Right lung (tissue), 5 donors: ENCODE results near the gene SASH1. TPM values are rescaled to one million over a fixed set of nuclear protein-coding genes. Genes with fewer than 3 reads are reported as not detected.
"Not testable (repeated sequence)": the region's sequence is repeated elsewhere in the genome, so short reads cannot be mapped to it uniquely, and the experiment has no call there.

ENCODE experiments used
- DNase-seq, 2 donors: peaks; one replicate each; pipeline ENCODE4 v3.0.0-alpha.2; 2013
- polyA plus RNA-seq, 5 donors: library from polyadenylated mRNA; unstranded; fragments of 120-200 nt; gene quantifications; one replicate each; pipeline versions ENCODE4 v1.2.1 to v1.2.3, GENCODE V29; 2013; ENCODE audit warnings: inconsistent platforms in 1 of 5, low replicate concordance in 1 of 5; ENCODE audit not compliant: insufficient read length in 5 of 5, insufficient read depth in 1 of 5

SASH1 gene
- polyA plus RNA-seq, 5 donors, result 25.2 to 34.2 (median 31.2) TPM

- DNase-seq, result no peak
These were observed 17.1 kb upstream of the SASH1 start for GRCh38 chr6:148325316-148326068.

GRCh38 chr6:148328876-148329555, 13.6 kb upstream of the SASH1 start:
- DNase-seq, result no peak

- peak in 1 of 2 donors; percentile 20 for DNase-seq
These were observed 12.8 kb upstream of the SASH1 start for GRCh38 chr6:148329596-148330381.

GRCh38 chr6:148332088-148332487, 10.6 kb upstream of the SASH1 start:
- no peak for DNase-seq

- no peak for DNase-seq
These were observed 5.7 kb upstream of the SASH1 start for GRCh38 chr6:148336901-148337300.

DNA sequence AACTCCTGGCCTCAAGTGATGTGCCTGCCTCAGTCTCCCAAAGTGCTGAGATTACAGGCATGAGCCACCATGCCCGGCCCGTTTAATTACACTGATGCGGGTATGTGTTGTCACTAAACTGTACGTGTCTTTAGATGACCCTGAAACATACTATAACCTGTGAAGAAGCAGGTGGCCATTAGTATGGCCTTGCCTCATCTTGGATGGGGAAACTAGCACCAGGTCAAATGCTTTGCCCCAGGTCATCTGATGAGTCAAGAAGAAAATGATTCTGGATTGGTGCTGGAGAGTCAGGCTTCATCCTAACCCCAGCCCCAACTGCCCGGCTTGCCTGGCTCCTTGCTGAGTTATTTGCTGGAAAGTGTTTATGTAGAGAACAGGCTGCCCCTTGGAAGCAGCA, 2.9 kb upstream of the SASH1 start:
- DNase-seq, result no peak

- no peak for DNase-seq
These were observed 1.9 kb upstream of the SASH1 start for GRCh38 chr6:148340586-148341297.

DNA sequence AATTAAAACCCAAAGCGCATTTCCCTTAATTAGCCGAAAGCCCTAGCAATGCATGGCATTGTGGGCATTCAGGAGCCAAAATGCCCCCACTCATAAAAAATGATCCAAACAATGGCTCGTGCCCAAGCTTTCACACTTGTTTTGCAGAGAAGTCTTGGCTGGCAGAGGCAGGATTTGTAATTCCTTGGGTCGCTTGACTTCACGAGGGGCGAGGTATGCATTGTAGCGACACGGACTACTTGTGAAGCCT, 613 bp upstream of the SASH1 start:
- no peak for DNase-seq

- DNase-seq, result no peak
These were observed 577 bp downstream of the SASH1 start for GRCh38 chr6:148343047-148343782.

DNA sequence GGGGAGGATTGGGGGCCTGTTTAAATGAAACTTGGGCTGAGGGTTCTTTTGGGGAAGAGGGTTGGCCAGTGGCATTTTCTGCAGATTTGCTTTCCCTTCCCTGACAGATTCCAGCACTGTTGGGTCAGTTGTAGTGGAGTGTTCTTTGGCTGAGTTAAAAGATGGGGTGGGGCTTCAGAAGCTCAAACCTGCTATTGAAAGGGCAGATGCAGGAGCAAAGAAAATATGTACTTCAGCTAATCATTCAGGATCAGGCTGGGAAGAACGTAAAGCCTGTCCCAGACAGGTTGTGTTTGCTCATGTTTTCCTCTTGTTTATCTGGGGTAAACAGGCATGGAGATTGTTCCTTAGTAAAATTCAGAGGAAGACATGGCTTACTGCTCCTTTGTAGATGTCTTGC, 2.5 kb downstream of the SASH1 start:
- no peak for DNase-seq

- no peak for DNase-seq
These were observed 2.9 kb downstream of the SASH1 start for GRCh38 chr6:148345578-148345977.

DNA sequence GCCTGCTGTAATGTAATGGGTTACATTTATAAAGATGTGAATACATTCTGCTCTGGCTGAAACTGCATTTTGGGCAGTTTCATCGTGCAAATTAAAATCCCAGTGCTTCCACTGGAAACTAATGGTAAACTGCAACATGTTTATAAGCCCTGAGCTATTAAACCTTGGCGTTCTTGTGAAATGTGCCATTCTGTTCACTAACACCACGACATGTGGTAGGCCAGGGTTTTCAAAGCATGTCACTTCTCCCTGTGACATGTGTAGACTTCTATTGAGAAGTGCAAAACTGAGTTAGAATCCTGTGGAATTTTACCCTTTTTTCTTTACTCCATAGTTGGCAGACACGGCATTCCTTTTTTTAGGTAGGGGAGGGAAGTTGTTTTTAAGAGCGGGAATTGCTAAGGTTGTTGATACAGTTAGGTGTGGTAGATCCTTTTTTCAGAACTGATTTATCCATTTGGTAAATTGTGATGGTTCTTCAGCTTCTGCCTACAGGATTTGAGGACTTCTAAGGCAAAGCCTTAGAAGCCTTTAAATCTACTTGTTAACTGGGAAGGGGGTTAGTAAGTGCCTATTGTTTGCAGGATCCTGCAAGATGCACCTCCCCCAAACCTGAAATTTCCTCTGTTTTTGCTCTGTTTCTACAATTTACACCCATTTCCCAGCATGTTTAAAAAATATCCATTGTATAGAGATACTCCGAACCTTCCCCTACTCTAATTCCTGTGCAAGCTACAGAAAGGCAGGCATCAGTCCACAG, 4.2 kb downstream of the SASH1 start:
- DNase-seq, result no peak

- no peak for DNase-seq
These were observed 4.9 kb downstream of the SASH1 start for GRCh38 chr6:148347441-148348054.

DNA sequence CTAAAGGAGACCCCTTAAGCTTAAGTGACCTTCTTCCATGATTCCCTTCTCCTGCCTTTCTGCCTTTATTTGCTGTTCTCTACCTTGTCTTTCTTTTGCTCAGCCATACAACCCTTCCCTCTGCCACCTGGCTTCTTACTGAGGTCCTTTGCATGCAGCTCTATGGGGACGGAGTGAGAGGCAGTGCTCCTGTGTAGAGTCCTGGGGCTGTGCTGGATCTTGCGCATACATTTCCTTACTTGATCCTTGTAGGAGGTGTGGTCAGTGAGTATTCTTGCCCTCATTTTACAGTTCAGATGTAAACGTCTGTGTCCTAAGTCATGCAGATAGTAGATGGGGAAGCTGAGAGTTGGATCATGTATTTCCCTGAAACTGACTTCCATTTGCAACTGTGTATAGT, 5.7 kb downstream of the SASH1 start:
- DNase-seq, result no peak

DNA sequence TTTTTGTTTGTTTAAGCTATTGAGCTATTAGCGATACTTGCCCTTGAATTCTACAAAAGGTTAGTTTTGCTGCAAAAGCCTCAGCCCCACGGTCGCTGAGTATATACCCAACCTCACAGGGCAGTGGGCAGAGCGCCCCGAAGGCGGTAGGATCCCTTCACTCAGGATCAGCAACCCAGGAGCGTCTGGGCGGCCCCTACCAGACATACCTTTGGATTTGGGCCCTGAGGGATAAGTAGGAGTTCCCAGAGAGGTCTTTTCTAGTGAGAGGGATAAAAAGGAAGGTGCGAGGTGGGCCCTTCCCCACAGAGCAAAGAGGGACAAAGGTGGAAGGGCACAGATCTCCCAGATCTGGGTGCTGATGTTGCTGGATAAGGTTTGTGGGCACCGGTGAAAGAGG, 6.1 kb downstream of the SASH1 start:
- DNase-seq, result no peak

- DNase-seq, result no peak
These were observed 6.8 kb downstream of the SASH1 start for GRCh38 chr6:148349466-148349865.

DNA sequence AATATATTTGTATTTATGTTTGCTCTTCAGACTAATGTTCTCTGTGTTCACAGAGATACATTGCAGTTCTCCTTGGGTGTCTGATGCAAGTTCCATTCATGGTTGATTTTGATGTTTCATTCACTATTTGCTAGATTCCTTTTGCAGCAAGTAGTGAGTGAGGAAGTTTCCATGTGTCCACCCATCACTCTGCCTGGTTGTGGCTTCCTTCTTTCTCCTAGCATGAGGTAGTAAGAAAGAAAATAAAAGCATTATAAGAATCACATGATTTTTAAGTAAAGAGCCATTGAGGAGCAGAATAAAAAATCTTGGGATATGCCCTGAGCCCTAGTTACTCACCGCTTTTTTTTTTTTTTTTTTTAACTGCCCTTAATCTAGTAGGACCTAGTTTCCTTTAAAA, 8.7 kb downstream of the SASH1 start:
- no peak for DNase-seq

GRCh38 chr6:148352421-148352820, 9.8 kb downstream of the SASH1 start:
- DNase-seq, result not testable (repeated sequence)

DNA sequence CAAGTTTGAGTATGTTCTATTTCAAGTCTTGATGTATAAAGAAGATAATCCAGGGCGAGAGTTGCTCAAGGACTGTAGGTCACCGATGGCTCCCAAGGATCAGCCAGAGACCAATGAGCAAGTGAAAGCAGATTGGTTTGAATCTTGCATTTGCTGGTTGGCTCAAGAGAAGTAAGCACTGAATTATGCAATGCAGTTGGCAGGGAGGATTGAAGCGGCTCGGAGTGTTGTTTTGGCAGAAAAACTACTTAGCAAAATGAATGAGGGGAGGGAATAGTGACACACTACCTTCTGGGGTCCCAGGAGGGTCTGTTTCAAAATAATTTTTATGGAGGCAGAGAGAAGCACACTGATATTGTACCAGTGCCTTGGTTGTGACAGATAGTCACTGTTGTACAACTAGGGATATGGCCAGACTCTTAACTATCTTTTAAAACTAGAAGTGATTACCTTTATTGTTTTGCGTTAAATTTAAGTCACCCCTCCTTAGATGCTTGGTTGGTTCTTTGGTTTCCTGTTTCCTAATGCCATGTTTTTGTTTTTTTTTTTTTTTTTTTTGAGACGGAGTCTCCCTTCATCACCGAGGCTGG, 15.7 kb downstream of the SASH1 start:
- peak; percentile 73 to 79 for DNase-seq

- no peak for DNase-seq
These were observed 16.6 kb downstream of the SASH1 start for GRCh38 chr6:148359228-148359627.
